GM10248 (cell line): ENCODE results near the gene SV2C.

Experiments
- CTCF ChIA-PET: fragments of 300-600 bp; sonication (Branson Sonifier 250); formaldehyde crosslinking; extraction: SDS; loops from one replicate; lab custom pipeline; 2021; ENCODE audit warnings: antibody characterized with exemption; lab: Yijun Ruan, JAX
- POLR2A ChIA-PET: fragments of 350-650 bp; sonication (Branson Sonifier 250); formaldehyde crosslinking; extraction: SDS; loops from one replicate; lab custom pipeline; 2020; ENCODE audit warnings: antibody characterized with exemption; lab: Yijun Ruan, JAX
- DNase-seq: peaks from one replicate; pipeline ENCODE4 v3.0.0; 2012; ENCODE audit errors: extremely low spot score
- TF ChIP-seq, protein P1 (sequence below): IDR thresholded peaks from 2 replicates; pipeline ENCODE4 v1.5.1; 2012; ENCODE audit warnings: mild to moderate bottlenecking, low read depth; ENCODE audit errors: extremely low read depth, missing control alignments, control extremely low read depth

Gene SV2C

DNA sequence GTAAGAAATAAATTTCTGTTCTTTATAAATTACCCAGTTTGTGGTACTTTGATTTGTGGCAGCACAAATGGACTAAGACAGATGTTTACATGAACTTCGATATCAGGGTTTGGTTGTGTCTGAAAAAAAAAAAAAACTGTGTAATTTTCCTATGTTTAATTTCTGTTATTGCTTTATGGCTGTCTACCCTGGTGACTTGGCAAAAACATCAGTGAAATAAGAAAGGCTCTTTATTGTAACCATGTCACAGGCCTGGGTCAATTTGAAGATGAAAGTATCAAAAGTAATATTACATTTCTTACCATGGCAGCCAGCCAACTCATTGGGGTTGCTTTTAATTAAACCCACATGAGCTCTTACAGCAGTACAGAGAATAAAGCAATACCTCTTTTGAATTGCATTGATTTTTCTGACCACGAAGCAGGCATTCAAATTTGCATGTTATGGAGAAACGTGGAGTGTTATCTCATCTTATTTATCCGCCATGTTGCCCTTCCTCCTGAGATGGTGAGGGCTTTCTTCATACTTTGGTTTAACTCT, 20.6 kb upstream of the SV2C start:
- ChIA-PET POLR2A (no interaction called here), CTCF (no interaction called here)
- no peak for DNase-seq
- TF ChIP-seq, protein P1, sequence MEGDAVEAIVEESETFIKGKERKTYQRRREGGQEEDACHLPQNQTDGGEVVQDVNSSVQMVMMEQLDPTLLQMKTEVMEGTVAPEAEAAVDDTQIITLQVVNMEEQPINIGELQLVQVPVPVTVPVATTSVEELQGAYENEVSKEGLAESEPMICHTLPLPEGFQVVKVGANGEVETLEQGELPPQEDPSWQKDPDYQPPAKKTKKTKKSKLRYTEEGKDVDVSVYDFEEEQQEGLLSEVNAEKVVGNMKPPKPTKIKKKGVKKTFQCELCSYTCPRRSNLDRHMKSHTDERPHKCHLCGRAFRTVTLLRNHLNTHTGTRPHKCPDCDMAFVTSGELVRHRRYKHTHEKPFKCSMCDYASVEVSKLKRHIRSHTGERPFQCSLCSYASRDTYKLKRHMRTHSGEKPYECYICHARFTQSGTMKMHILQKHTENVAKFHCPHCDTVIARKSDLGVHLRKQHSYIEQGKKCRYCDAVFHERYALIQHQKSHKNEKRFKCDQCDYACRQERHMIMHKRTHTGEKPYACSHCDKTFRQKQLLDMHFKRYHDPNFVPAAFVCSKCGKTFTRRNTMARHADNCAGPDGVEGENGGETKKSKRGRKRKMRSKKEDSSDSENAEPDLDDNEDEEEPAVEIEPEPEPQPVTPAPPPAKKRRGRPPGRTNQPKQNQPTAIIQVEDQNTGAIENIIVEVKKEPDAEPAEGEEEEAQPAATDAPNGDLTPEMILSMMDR: no peak

DNA sequence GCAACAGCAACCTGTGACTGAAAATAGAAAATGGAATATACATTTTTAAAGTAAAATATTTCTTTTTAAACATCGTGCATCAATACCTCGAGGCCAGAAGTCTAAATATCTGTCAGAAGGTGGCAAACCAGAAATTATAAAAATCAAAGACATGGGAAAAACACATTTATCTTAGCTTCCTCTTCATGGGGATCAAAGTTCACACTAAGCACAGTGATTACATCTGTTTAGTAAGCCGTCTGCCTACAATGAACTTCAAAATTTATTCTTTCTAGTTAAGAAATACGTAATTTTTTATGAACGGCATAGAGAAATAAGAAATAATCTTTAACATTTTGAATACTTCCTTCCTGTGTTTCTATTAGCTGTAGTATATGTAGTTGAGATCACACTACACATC, 17.9 kb upstream of the SV2C start:
- ChIA-PET CTCF (interaction anchor here (1.0 to 1.3 kb wide), 2 partner anchors 9 to 12 kb away, joined by 3 to 4 read pairs; no protein-coding TSS in a partner anchor), POLR2A (no interaction called here)
- DNase-seq: no peak
- TF ChIP-seq, protein P1: no peak

DNA sequence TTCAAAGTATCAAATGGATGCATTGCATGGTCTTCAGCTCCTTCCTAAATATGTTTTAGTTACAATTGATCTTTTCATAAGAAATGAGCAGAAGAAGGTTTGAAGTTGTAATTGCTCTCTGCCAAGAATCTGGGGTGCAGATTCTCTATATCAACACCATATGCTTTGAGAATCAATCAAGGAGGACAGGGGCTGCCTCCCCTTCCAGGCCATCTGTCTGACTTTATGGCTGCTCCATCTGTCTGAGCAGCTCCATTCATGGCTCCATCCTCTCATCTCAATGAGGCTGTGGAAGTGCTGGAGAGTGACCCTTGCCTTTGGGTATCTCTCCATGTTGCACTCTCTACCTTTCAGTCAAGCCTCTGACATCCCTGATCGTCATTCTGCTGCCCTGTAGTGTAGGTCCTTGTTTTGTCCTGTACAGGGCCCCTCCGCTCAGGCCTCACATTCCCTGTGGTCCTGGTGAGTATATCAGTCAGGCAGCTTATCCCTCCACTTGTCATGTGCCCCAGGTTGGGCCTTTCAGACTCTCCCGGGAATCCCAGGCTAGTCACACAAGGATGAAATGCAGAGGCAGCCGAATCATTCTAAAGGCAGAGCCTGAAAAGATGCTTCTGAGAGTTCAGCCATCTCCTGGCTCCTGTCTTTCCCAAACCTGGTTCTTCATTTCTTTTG, 14.0 kb upstream of the SV2C start:
- ChIA-PET POLR2A (no interaction called here), CTCF (interaction anchor here (0.8 to 1.0 kb wide), 2 partner anchors 9 to 30 kb away, joined by 3 to 4 read pairs; no protein-coding TSS in a partner anchor)
- TF ChIP-seq, protein P1: no peak
- DNase-seq: no peak

DNA sequence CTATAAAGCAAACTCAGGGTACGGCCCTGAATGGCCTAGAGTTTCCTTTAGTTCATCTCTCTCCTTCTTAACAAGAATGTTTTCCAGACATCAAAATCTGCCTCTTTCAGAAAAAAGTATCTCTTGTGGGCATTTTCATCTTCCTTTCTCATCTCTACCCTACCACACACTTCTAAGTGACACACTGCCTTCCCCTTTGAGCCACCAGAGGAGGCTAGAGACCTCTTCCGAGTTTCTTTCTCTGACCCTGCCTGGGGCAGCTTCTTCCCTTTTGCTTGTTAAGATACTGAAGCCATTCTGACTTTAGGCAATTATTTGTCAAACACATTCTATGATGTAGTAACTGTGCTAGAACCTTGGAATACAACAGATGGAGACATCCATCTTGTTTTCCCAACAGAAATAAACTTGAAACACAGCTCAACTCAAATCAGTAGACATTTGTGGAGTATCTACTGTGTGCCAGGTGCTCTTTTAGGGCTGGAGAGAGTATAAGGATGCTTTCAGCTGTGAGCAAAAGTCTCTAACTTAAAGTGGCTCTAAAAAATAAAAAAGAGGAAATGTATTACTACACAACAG, 8.6 kb upstream of the SV2C start:
- peak; percentile 34 for DNase-seq
- ChIA-PET CTCF (interaction anchor here (0.8 to 1.4 kb wide), 8 partner anchors 9 to 340 kb away, joined by 3 to 6 read pairs (median 3); no protein-coding TSS in a partner anchor), POLR2A (no interaction called here)
- TF ChIP-seq, protein P1: peak; percentile 46

DNA sequence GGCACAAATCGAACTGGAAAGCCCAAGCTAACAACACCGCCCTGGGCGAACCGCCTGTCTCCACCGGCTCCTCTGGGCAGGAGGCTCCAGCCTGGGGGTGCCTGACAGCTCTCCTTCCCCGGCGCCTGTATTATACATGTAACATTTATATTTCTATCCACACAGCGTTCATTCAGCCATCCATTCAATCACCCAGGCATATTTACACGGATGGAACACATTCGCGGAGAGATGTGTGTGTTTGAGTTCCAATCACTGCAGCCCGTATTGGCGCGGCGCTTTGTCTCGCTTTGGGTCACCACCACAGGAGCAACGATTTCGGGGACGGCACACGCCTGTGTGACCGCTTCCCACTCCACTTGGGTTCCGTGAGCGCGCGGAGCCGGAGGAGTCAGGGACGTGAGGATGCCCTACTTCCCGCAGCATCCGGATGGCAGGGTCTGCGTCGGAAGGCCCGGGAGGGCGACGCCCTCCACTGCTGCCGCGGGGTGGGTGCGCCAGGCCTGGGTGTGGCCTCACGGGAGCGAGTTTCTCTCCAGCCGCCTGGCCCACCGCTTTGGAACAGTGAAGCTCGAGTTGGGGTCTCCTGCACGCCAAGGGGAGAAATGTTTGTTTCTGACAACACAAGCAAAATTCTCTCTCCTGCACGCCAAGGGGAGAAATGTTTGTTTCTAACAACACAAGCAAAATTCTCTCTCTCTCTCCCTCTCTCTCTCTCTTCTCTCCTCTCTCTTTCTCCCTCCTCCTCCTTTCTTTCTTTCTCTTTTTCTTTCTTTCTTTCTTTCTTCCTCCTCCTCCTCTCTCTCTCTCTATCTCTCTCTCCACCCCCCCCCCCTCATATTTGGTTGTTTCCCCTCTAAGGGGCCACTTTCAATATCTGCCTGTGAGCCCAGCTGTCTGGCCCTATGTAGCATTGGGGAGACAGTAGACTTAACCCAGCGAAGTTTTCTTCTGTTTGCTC, 1.1 kb upstream of the SV2C start:
- CTCF ChIA-PET: interaction anchor here (2.2 kb wide), 1 partner anchor 93 kb away, joined by 5 read pairs; no protein-coding TSS in a partner anchor
- TF ChIP-seq, protein P1: no peak
- POLR2A ChIA-PET: no interaction called here
- DNase-seq: no peak
